OCI-LY3 (cell line): ENCODE results near the gene PTPN3.

Experiments used
- H2AFZ ChIP-seq: fragments of 200-600, 300-600 bp; shearing (Covaris generic); 2 replicates; pipeline ENCODE4 v1.6.0; 2014; ENCODE audit warnings: antibody characterized with exemption, low read depth, low read length
- H3K27ac ChIP-seq: fragments of 200-600, 300-600 bp; sonication (generic); 2 replicates; pipeline ENCODE4 v1.5.1; 2014; ENCODE audit warnings: mild to moderate bottlenecking, low read length, moderate library complexity, mixed read lengths
- H3K27me3 ChIP-seq: fragments of 200-600, 300-600 bp; sonication (generic); 2 replicates; pipeline ENCODE4 v1.6.1; 2014; ENCODE audit warnings: low read depth, low read length, mixed read lengths
- H3K36me3 ChIP-seq: fragments of 200-600, 300-600 bp; sonication (generic); replicated peaks from 2 replicates; pipeline ENCODE3; 2014; ENCODE audit warnings: low read depth, low read length, mixed read lengths
- H3K4me1 ChIP-seq: fragments of 300-600, 200-600 bp; sonication (generic); 2 replicates; pipeline ENCODE4 v1.6.1; 2014; ENCODE audit warnings: low read length, mixed read lengths
- H3K4me2 ChIP-seq: fragments of 200-600, 300-600 bp; sonication (generic); 2 replicates; pipeline ENCODE4 v1.6.1; 2014; ENCODE audit warnings: low read length, mixed read lengths
- H3K4me3 ChIP-seq: fragments of 300-600, 200-600 bp; sonication (generic); 2 replicates; pipeline ENCODE4 v1.5.1; 2014; ENCODE audit warnings: antibody characterized with exemption, mild to moderate bottlenecking, low read length, moderate library complexity
- H3K79me2 ChIP-seq: fragments of 300-600, 200-600 bp; shearing (Covaris generic); 2 replicates; pipeline ENCODE4 v1.6.1; 2014; ENCODE audit warnings: mild to moderate bottlenecking, low read length, mixed read lengths
- H3K9ac ChIP-seq: fragments of 300-600, 200-600 bp; shearing (Covaris generic); 2 replicates; pipeline ENCODE4 v1.6.0; 2014; ENCODE audit warnings: mild to moderate bottlenecking, low read length, moderate library complexity
- H3K9me3 ChIP-seq: fragments of 200-600, 300-600 bp; shearing (Covaris generic); 2 replicates; pipeline ENCODE4 v1.6.1; 2014; ENCODE audit warnings: low read length, mixed read lengths; ENCODE audit not compliant: insufficient read depth
- H4K20me1 ChIP-seq: fragments of 200-600, 300-600 bp; sonication (generic); 2 replicates; pipeline ENCODE4 v1.6.1; 2016; ENCODE audit warnings: low read length, mixed read lengths; ENCODE audit not compliant: insufficient read depth
- CTCF ChIP-seq: fragments of 200-600, 300-600 bp; sonication (generic); IDR thresholded peaks from 2 replicates; pipeline ENCODE4 v1.5.1; 2014; ENCODE audit warnings: antibody characterized with exemption, low read length, low read depth
- EZH2phosphoT487 ChIP-seq: fragments of 200-600 bp; shearing (Covaris generic); IDR thresholded peaks from 2 replicates; pipeline ENCODE4 v1.6.1; 2018; ENCODE audit warnings: antibody characterized with exemption, mixed run types, low read depth

The PTPN3 gene

GRCh38 chr9:109382585-109382984 is 115.5 kb downstream of the PTPN3 start:
- Histone ChIP-seq H3K4me2 (no peak overlapping the region), H3K9ac (no peak overlapping the region), H2AFZ (no peak overlapping the region), H3K27me3 (peaks cover 17% of the 10 kb centered on the region), H3K79me2 (no peaks in the 10 kb centered on the region), H3K36me3 (no peaks in the 10 kb centered on the region), H3K9me3 (no peaks in the 10 kb centered on the region), H3K4me3 (no peak overlapping the region), H3K4me1 (peaks cover 49% of the 10 kb centered on the region), H4K20me1 (no peaks in the 10 kb centered on the region), H3K27ac (no peak overlapping the region)
- no peak for TF ChIP-seq CTCF
- TF ChIP-seq EZH2phosphoT487: no peak

- no peak overlapping the region for H3K27ac ChIP-seq
- H3K27me3 ChIP-seq: peaks cover 17% of the 10 kb centered on the region
- no peak for TF ChIP-seq CTCF
- no peak for TF ChIP-seq EZH2phosphoT487
- H3K4me2 ChIP-seq: peak overlapping the region; percentile 56; the same call in 1 of the 2 replicates
- H4K20me1 ChIP-seq: no peaks in the 10 kb centered on the region
- H3K79me2 ChIP-seq: no peaks in the 10 kb centered on the region
- H3K4me3 ChIP-seq: no peak overlapping the region
- H3K9ac ChIP-seq: no peak overlapping the region
- H3K36me3 ChIP-seq: no peaks in the 10 kb centered on the region
- no peak overlapping the region for H2AFZ ChIP-seq
- H3K4me1 ChIP-seq: peaks cover 49% of the 10 kb centered on the region
- no peaks in the 10 kb centered on the region for H3K9me3 ChIP-seq
These were observed 115.9 kb downstream of the PTPN3 start for GRCh38 chr9:109382182-109382581.

GRCh38 chr9:109381011-109381729 is 116.9 kb downstream of the PTPN3 start:
- H3K9me3 ChIP-seq: no peaks in the 10 kb centered on the region
- no peak overlapping the region for H3K27ac ChIP-seq
- H3K79me2 ChIP-seq: no peaks in the 10 kb centered on the region
- H3K4me3 ChIP-seq: peak overlapping the region; percentile 18; the same call in 1 of the 2 replicates
- no peaks in the 10 kb centered on the region for H4K20me1 ChIP-seq
- H3K4me2 ChIP-seq: peak overlapping the region; percentile 56
- peaks cover 47% of the 10 kb centered on the region for H3K4me1 ChIP-seq
- no peak overlapping the region for H2AFZ ChIP-seq
- no peak for TF ChIP-seq EZH2phosphoT487
- TF ChIP-seq CTCF: no peak
- peaks cover 10% of the 10 kb centered on the region for H3K27me3 ChIP-seq
- no peaks in the 10 kb centered on the region for H3K36me3 ChIP-seq
- no peak overlapping the region for H3K9ac ChIP-seq

- Histone ChIP-seq H3K4me2 (no peak overlapping the region), H3K79me2 (no peaks in the 10 kb centered on the region)
- TF ChIP-seq EZH2phosphoT487 (no peak), CTCF (no peak)
These were observed 118.6 kb downstream of the PTPN3 start for GRCh38 chr9:109379513-109379912.

More at GRCh38 chr9:109379513-109379912, 118.6 kb downstream of the PTPN3 start:
- no peaks in the 10 kb centered on the region for H3K9me3 ChIP-seq
- peaks cover 6% of the 10 kb centered on the region for H3K27me3 ChIP-seq
- H3K36me3 ChIP-seq: no peaks in the 10 kb centered on the region
- H3K4me1 ChIP-seq: peaks cover 31% of the 10 kb centered on the region
- no peak overlapping the region for H3K4me3 ChIP-seq
- no peak overlapping the region for H3K27ac ChIP-seq
- no peak overlapping the region for H3K9ac ChIP-seq
- H2AFZ ChIP-seq: no peak overlapping the region
- no peaks in the 10 kb centered on the region for H4K20me1 ChIP-seq
